ENCODE measurements around the gene CEP250.

CEP250 gene

GRCh38 chr20:35564905-35565304, 109.5 kb downstream of the CEP250 start:
- no peak for DNase-seq

GRCh38 chr20:35568645-35569044, 113.2 kb downstream of the CEP250 start:
- no peak for DNase-seq

All from NCI-H2171 (cell line).